GM23338 (cell line): ENCODE measurements around the gene MEGF9. TPM values are rescaled to one million over a fixed set of nuclear protein-coding genes. Genes with fewer than 3 reads are reported as not detected.

Source experiments
- ATAC-seq: fragments of 200-7000 bp; cut with Tn5 transposase; 3 replicates; pipeline ENCODE4 v1.9.1; 2020
- DNase-seq: peaks from one replicate; pipeline ENCODE4 v3.0.0-alpha.2; 2015; ENCODE audit warnings: low spot score
- H2AFZ ChIP-seq: fragments of 200-600 bp; sonication (generic); 2 replicates; pipeline ENCODE4 v1.8.0; 2016; ENCODE audit warnings: antibody characterized with exemption, mild to moderate bottlenecking, moderate library complexity
- H3F3A ChIP-seq: fragments of 200-600 bp; sonication (generic); replicated peaks from 2 replicates; pipeline ENCODE4 v1.8.0; 2017; ENCODE audit warnings: antibody characterized with exemption, mixed run types, low read depth
- H3K27ac ChIP-seq: fragments of 200-600 bp; sonication (generic); 2 replicates; pipeline ENCODE4 v1.6.1; 2016; ENCODE audit warnings: low read depth
- H3K27me3 ChIP-seq: fragments of 200-600 bp; sonication (generic); 2 replicates; pipeline ENCODE4 v1.8.0; 2016; ENCODE audit warnings: mild to moderate bottlenecking, mixed run types, moderate library complexity; ENCODE audit not compliant: insufficient read depth
- H3K36me3 ChIP-seq: fragments of 200-600 bp; sonication (generic); 2 replicates; pipeline ENCODE4 v1.8.0; 2016; ENCODE audit warnings: mild to moderate bottlenecking; ENCODE audit not compliant: insufficient read depth
- H3K4me1 ChIP-seq: fragments of 200-600 bp; sonication (generic); 2 replicates; pipeline ENCODE4 v1.8.0; 2016; ENCODE audit warnings: mild to moderate bottlenecking, moderate library complexity; ENCODE audit not compliant: insufficient read depth
- H3K4me2 ChIP-seq: fragments of 200-600 bp; sonication (generic); 2 replicates; pipeline ENCODE4 v1.7.1; 2017; ENCODE audit warnings: mixed run types
- H3K4me3 ChIP-seq: fragments of 200-600 bp; sonication (generic); 2 replicates; pipeline ENCODE4 v1.6.1; 2016; ENCODE audit warnings: mixed run types
- H3K79me2 ChIP-seq: fragments of 200-600 bp; sonication (generic); replicated peaks from 2 replicates; pipeline ENCODE4 v1.8.0; 2017; ENCODE audit warnings: mild to moderate bottlenecking; ENCODE audit not compliant: insufficient read depth
- H3K9me2 ChIP-seq: fragments of 200-600 bp; sonication (generic); 2 replicates; pipeline ENCODE4 v1.8.0; 2017; ENCODE audit not compliant: insufficient read depth
- H4K20me1 ChIP-seq: fragments of 200-600 bp; sonication (generic); replicated peaks from 2 replicates; pipeline ENCODE4 v1.8.0; 2017; ENCODE audit warnings: mild to moderate bottlenecking; ENCODE audit not compliant: insufficient read depth
- H3K27ac Mint-ChIP-seq: 2 replicates; pipeline ENCODE4 v1.8.0; 2020; ENCODE audit warnings: inconsistent platforms, mild to moderate bottlenecking, moderate library complexity, mixed read lengths
- H3K27me3 Mint-ChIP-seq: 3 replicates; pipeline ENCODE4 v1.8.0; 2022; ENCODE audit warnings: low read depth, mild to moderate bottlenecking, moderate library complexity, mixed read lengths, inconsistent platforms; ENCODE audit not compliant: insufficient read depth, poor library complexity
- H3K36me3 Mint-ChIP-seq: 3 replicates; pipeline ENCODE4 v1.8.0; 2021; ENCODE audit warnings: low read depth, mild to moderate bottlenecking, inconsistent platforms, moderate library complexity, mixed read lengths
- H3K4me1 Mint-ChIP-seq: 3 replicates; pipeline ENCODE4 v1.8.0; 2020; ENCODE audit warnings: mild to moderate bottlenecking, inconsistent platforms, mixed read lengths
- H3K4me3 Mint-ChIP-seq: 3 replicates; pipeline ENCODE4 v1.8.0; 2021; ENCODE audit warnings: moderate library complexity, mild to moderate bottlenecking, inconsistent platforms, mixed read lengths
- H3K9me3 Mint-ChIP-seq: 3 replicates; pipeline ENCODE4 v1.8.0; 2020; ENCODE audit warnings: moderate library complexity, mild to moderate bottlenecking, inconsistent platforms, mixed read lengths
- CREB1 ChIP-seq: fragments of 250-450 bp; sonication (Bioruptor Pico); IDR thresholded peaks from 2 replicates; pipeline ENCODE4 v1.5.0; 2020; ENCODE audit warnings: low read depth, mild to moderate bottlenecking, moderate library complexity
- JUNB ChIP-seq: IDR thresholded peaks from one replicate; pipeline ENCODE4 v1.6.1; 2016; ENCODE audit warnings: antibody characterized with exemption; ENCODE audit not compliant: unreplicated experiment
- NANOG ChIP-seq: IDR thresholded peaks from 2 replicates; pipeline ENCODE4 v1.6.1; 2016; ENCODE audit warnings: antibody characterized with exemption, borderline replicate concordance
- POLR2AphosphoS5 ChIP-seq: IDR thresholded peaks from 2 replicates; pipeline ENCODE4 v1.6.1; 2016; ENCODE audit warnings: antibody characterized with exemption, low read depth
- ZNF114 ChIP-seq: fragments of 250-450 bp; sonication (Bioruptor Pico); IDR thresholded peaks from 2 replicates; pipeline ENCODE4 v1.5.0; 2020; ENCODE audit warnings: mild to moderate bottlenecking, moderate library complexity
- ZNF331 ChIP-seq: fragments of 250-450 bp; sonication (Bioruptor Pico); IDR thresholded peaks from 2 replicates; pipeline ENCODE4 v1.5.0; 2020; ENCODE audit warnings: low read depth, mild to moderate bottlenecking, moderate library complexity
- polyA plus RNA-seq: library from polyadenylated mRNA; unstranded; fragments of >200 nt; fragmentation: Nextera tagmentation; extraction: Ambion mirVana; gene quantifications from 2 replicates; pipeline ENCODE4 v1.2.1, GENCODE V29; 2016
- total RNA-seq: library from RNA; depleted of rRNA; stranded (reverse); fragments of >200 nt; shearing (Covaris generic); gene quantifications from 2 replicates; pipeline ENCODE4 v1.2.3, GENCODE V29; 2014
- TF ChIP-seq, protein P1 (sequence below): IDR thresholded peaks from one replicate; pipeline ENCODE4 v1.6.1; 2018; ENCODE audit warnings: antibody characterized with exemption; ENCODE audit not compliant: unreplicated experiment
- TF ChIP-seq, protein P2 (sequence below): IDR thresholded peaks from 2 replicates; pipeline ENCODE4 v1.6.1; 2016; ENCODE audit warnings: antibody characterized with exemption
- TF ChIP-seq, protein P3 (sequence below): fragments of 250-450 bp; sonication (Bioruptor Pico); IDR thresholded peaks from 2 replicates; pipeline ENCODE4 v1.5.0; 2020; ENCODE audit warnings: mild to moderate bottlenecking, moderate library complexity
- TF ChIP-seq, protein P4 (sequence below), 2 experiments: fragments of 200-600 bp in 1 of 2; sonication (generic) in 1 of 2; conservative IDR thresholded peaks; 2 replicates each; pipeline versions ENCODE4 v1.5.1 to v1.6.1; 2016 to 2017; ENCODE audit warnings: antibody characterized with exemption in 2 of 2, low read depth in 2 of 2, mild to moderate bottlenecking in 2 of 2, moderate library complexity in 1 of 2

Gene MEGF9
- total and polyA plus RNA-seq, 2 experiments from 2014 or later, result 0.87 to 1.6 TPM

DNA sequence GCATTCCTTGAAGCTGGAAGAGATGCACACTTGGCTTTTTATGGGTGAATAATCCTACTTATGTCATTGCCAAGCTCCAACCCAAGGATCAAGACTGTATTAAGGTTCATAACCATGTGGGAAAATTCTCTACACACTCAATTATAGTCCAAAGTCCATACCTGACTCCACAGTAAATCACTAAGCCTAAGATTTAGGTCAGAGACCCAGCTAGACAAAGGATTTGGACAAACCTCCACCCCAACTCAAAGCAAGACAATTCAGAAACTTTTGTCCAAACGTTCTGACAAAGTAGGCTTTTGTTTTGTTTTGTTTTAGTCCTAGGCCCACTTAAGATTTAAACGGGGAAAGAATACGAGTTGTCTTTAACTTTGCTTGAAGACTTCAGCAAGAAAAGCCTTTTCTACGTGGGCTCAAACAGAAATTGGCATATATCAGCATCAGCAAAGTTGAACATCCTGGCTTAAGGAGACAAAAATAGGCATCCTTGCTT lies 1.7 kb downstream of the MEGF9 start (continued):
- TF ChIP-seq, protein P1, sequence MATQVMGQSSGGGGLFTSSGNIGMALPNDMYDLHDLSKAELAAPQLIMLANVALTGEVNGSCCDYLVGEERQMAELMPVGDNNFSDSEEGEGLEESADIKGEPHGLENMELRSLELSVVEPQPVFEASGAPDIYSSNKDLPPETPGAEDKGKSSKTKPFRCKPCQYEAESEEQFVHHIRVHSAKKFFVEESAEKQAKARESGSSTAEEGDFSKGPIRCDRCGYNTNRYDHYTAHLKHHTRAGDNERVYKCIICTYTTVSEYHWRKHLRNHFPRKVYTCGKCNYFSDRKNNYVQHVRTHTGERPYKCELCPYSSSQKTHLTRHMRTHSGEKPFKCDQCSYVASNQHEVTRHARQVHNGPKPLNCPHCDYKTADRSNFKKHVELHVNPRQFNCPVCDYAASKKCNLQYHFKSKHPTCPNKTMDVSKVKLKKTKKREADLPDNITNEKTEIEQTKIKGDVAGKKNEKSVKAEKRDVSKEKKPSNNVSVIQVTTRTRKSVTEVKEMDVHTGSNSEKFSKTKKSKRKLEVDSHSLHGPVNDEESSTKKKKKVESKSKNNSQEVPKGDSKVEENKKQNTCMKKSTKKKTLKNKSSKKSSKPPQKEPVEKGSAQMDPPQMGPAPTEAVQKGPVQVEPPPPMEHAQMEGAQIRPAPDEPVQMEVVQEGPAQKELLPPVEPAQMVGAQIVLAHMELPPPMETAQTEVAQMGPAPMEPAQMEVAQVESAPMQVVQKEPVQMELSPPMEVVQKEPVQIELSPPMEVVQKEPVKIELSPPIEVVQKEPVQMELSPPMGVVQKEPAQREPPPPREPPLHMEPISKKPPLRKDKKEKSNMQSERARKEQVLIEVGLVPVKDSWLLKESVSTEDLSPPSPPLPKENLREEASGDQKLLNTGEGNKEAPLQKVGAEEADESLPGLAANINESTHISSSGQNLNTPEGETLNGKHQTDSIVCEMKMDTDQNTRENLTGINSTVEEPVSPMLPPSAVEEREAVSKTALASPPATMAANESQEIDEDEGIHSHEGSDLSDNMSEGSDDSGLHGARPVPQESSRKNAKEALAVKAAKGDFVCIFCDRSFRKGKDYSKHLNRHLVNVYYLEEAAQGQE, result no peak
- TF ChIP-seq CREB1 (no peak), POLR2AphosphoS5 (no peak)
- TF ChIP-seq, protein P2, sequence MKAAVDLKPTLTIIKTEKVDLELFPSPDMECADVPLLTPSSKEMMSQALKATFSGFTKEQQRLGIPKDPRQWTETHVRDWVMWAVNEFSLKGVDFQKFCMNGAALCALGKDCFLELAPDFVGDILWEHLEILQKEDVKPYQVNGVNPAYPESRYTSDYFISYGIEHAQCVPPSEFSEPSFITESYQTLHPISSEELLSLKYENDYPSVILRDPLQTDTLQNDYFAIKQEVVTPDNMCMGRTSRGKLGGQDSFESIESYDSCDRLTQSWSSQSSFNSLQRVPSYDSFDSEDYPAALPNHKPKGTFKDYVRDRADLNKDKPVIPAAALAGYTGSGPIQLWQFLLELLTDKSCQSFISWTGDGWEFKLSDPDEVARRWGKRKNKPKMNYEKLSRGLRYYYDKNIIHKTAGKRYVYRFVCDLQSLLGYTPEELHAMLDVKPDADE, result no peak

DNA sequence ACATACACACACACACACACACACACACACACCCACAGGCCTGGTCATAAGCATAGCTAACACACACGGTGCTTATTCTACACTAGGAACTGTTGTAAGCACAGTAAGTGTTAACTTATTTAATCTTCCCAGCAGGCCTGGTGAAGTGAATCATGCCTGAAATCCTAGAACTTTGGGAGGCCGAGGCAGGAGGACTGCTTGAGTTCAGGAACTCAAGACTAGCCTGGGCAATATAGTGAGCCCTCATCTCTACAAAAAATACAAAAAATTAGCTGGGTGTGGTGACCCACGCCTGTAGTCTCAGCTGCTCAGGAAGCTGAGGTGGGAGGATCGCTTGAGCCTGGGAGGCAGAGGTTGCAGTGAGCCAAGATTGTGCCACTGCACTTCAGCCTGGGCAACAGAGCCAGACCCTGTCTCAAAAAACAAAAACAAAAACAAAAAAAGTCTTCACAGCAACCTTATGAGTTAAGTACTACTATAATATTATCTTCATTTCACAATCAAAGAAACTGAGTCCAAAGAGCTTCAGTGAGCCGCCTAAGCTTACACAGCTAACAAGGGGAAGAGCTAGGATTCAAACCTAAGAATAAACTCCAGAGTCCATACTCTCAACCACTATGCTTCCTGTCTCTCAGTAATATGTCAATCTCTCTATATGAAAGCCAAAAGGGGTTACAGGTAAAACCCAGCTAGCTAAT lies 2.3 kb downstream of the MEGF9 start:
- Histone ChIP-seq H3F3A (0 out of 2 replicates have a peak, but pooled peaks cover 4% of the 10 kb centered on the region), H3K4me3 (no peak overlapping the region), H3K36me3 (no peaks in the 10 kb centered on the region), H3K4me2 (no peak overlapping the region), H2AFZ (no peak overlapping the region), H3K79me2 (0 out of 2 replicates have a peak, but pooled peaks cover 5% of the 10 kb centered on the region), H4K20me1 (peaks cover 9% of the 10 kb centered on the region), H3K27me3 (peaks cover 29% of the 10 kb centered on the region), H3K4me1 (peaks cover 10% of the 10 kb centered on the region), H3K9me2 (no peaks in the 10 kb centered on the region), H3K27ac (no peak overlapping the region)
- peaks cover 20% of the 10 kb centered on the region for H3K4me1 Mint-ChIP-seq
- H3K27me3 Mint-ChIP-seq, result peaks cover 23% of the 10 kb centered on the region
- H3K4me3 Mint-ChIP-seq, result no peak overlapping the region
- H3K36me3 Mint-ChIP-seq, result no peaks in the 10 kb centered on the region
- no peak overlapping the region for H3K27ac Mint-ChIP-seq
- ATAC-seq, result no peak
- H3K9me3 Mint-ChIP-seq, result no peaks in the 10 kb centered on the region
- DNase-seq, result no peak
- TF ChIP-seq CREB1 (no peak), JUNB (no peak), NANOG (no peak), ZNF331 (CRISPR knock-in tag) (no peak), ZNF114 (CRISPR knock-in tag) (no peak)
- TF ChIP-seq, protein P2, result no peak
- TF ChIP-seq, protein P3, sequence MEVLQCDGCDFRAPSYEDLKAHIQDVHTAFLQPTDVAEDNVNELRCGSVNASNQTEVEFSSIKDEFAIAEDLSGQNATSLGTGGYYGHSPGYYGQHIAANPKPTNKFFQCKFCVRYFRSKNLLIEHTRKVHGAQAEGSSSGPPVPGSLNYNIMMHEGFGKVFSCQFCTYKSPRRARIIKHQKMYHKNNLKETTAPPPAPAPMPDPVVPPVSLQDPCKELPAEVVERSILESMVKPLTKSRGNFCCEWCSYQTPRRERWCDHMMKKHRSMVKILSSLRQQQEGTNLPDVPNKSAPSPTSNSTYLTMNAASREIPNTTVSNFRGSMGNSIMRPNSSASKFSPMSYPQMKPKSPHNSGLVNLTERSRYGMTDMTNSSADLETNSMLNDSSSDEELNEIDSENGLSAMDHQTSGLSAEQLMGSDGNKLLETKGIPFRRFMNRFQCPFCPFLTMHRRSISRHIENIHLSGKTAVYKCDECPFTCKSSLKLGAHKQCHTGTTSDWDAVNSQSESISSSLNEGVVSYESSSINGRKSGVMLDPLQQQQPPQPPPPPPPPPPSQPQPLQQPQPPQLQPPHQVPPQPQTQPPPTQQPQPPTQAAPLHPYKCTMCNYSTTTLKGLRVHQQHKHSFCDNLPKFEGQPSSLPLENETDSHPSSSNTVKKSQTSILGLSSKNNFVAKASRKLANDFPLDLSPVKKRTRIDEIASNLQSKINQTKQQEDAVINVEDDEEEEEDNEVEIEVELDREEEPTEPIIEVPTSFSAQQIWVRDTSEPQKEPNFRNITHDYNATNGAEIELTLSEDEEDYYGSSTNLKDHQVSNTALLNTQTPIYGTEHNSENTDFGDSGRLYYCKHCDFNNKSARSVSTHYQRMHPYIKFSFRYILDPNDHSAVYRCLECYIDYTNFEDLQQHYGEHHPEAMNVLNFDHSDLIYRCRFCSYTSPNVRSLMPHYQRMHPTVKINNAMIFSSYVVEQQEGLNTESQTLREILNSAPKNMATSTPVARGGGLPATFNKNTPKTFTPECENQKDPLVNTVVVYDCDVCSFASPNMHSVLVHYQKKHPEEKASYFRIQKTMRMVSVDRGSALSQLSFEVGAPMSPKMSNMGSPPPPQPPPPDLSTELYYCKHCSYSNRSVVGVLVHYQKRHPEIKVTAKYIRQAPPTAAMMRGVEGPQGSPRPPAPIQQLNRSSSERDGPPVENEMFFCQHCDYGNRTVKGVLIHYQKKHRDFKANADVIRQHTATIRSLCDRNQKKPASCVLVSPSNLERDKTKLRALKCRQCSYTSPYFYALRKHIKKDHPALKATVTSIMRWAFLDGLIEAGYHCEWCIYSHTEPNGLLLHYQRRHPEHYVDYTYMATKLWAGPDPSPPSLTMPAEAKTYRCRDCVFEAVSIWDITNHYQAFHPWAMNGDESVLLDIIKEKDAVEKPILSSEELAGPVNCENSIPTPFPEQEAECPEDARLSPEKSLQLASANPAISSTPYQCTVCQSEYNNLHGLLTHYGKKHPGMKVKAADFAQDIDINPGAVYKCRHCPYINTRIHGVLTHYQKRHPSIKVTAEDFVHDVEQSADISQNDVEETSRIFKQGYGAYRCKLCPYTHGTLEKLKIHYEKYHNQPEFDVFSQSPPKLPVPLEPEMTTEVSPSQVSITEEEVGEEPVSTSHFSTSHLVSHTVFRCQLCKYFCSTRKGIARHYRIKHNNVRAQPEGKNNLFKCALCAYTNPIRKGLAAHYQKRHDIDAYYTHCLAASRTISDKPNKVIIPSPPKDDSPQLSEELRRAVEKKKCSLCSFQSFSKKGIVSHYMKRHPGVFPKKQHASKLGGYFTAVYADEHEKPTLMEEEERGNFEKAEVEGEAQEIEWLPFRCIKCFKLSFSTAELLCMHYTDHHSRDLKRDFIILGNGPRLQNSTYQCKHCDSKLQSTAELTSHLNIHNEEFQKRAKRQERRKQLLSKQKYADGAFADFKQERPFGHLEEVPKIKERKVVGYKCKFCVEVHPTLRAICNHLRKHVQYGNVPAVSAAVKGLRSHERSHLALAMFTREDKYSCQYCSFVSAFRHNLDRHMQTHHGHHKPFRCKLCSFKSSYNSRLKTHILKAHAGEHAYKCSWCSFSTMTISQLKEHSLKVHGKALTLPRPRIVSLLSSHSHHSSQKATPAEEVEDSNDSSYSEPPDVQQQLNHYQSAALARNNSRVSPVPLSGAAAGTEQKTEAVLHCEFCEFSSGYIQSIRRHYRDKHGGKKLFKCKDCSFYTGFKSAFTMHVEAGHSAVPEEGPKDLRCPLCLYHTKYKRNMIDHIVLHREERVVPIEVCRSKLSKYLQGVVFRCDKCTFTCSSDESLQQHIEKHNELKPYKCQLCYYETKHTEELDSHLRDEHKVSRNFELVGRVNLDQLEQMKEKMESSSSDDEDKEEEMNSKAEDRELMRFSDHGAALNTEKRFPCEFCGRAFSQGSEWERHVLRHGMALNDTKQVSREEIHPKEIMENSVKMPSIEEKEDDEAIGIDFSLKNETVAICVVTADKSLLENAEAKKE (CRISPR knock-in tag), result no peak
- TF ChIP-seq, protein P4, sequence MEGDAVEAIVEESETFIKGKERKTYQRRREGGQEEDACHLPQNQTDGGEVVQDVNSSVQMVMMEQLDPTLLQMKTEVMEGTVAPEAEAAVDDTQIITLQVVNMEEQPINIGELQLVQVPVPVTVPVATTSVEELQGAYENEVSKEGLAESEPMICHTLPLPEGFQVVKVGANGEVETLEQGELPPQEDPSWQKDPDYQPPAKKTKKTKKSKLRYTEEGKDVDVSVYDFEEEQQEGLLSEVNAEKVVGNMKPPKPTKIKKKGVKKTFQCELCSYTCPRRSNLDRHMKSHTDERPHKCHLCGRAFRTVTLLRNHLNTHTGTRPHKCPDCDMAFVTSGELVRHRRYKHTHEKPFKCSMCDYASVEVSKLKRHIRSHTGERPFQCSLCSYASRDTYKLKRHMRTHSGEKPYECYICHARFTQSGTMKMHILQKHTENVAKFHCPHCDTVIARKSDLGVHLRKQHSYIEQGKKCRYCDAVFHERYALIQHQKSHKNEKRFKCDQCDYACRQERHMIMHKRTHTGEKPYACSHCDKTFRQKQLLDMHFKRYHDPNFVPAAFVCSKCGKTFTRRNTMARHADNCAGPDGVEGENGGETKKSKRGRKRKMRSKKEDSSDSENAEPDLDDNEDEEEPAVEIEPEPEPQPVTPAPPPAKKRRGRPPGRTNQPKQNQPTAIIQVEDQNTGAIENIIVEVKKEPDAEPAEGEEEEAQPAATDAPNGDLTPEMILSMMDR (conservative IDR thresholded peaks at IDR 0.05; ENCODE audit: low read depth in 2 of 2), result no peak
